ENCODE data around the gene IFI30. TPM values are rescaled to one million over a fixed set of nuclear protein-coding genes. Genes with fewer than 3 reads are reported as not detected.

IFI30 gene
- total RNA-seq, 1 donor from 2014 or later: not detected

DNA sequence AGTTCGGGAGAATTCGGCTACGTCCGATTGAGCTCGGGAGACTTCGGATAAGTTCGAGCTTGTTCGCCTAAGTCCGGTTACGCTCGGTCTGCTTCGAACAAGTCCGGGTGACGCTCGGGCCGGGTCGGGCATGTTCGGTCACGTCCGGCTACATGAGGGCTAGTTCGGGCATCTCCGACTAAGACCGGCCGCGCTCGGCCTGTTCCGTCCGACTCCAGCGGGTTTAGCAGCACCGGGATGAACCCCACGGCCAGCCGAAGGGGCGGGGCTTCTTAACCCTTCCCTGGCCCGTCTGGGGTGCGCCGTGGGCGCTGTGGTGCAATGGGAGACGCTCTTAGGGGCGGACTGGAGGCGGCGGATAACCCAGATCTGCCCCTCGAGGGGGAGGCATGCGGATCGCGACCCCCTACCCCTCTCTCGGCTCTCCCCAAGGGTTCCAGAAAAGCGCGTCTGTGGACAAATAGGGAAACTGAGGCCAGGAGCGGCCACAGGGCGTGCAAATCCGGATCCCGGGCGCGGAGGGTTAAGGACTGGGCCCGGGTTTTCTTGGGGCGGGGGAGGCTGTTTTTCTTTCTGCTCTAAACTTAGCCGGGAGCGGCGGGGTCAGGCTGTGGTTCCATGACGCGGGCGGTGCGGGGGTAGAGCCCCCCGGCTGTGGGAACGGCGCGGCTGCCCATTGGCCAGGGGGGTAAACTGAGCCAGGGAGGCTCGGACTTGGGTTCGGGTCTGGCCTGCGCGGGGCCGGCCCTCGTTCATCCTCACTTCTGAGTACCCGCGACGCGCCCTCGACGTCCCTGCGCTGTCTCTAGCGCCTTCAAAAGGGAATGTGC, 51.1 kb downstream of the IFI30 start:
- Mint-ChIP-seq H3K9me3 (ENCODE audit: unreplicated experiment) (no peaks in the 10 kb centered on the region), H3K27ac (ENCODE audit: unreplicated experiment) (peak overlapping the region; percentile 76), H3K4me1 (ENCODE audit: unreplicated experiment) (peaks cover 19% of the 10 kb centered on the region), H3K36me3 (ENCODE audit: unreplicated experiment) (no peaks in the 10 kb centered on the region), H3K27me3 (ENCODE audit: unreplicated experiment) (peaks cover 12% of the 10 kb centered on the region), H3K4me3 (ENCODE audit: unreplicated experiment) (peak overlapping the region; percentile 79)
- TF ChIP-seq, protein P1, sequence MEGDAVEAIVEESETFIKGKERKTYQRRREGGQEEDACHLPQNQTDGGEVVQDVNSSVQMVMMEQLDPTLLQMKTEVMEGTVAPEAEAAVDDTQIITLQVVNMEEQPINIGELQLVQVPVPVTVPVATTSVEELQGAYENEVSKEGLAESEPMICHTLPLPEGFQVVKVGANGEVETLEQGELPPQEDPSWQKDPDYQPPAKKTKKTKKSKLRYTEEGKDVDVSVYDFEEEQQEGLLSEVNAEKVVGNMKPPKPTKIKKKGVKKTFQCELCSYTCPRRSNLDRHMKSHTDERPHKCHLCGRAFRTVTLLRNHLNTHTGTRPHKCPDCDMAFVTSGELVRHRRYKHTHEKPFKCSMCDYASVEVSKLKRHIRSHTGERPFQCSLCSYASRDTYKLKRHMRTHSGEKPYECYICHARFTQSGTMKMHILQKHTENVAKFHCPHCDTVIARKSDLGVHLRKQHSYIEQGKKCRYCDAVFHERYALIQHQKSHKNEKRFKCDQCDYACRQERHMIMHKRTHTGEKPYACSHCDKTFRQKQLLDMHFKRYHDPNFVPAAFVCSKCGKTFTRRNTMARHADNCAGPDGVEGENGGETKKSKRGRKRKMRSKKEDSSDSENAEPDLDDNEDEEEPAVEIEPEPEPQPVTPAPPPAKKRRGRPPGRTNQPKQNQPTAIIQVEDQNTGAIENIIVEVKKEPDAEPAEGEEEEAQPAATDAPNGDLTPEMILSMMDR (IDR thresholded peaks at IDR 0.05): no peak
- peak; percentile 100 for DNase-seq (ENCODE audit: extremely low spot score, unreplicated experiment)

- DNase-seq (ENCODE audit: extremely low spot score, unreplicated experiment): no peak
- TF ChIP-seq, protein P1 (IDR thresholded peaks at IDR 0.05): no peak
- Mint-ChIP-seq H3K36me3 (ENCODE audit: unreplicated experiment) (no peaks in the 10 kb centered on the region), H3K4me1 (ENCODE audit: unreplicated experiment) (peaks cover 19% of the 10 kb centered on the region), H3K4me3 (ENCODE audit: unreplicated experiment) (peak overlapping the region; percentile 79), H3K27me3 (ENCODE audit: unreplicated experiment) (peaks cover 9% of the 10 kb centered on the region), H3K9me3 (ENCODE audit: unreplicated experiment) (no peaks in the 10 kb centered on the region), H3K27ac (ENCODE audit: unreplicated experiment) (peak overlapping the region; percentile 76)
Observed at GRCh38 chr19:18225355-18225701, 51.7 kb downstream of the IFI30 start.

- H3K36me3 Mint-ChIP-seq (ENCODE audit: unreplicated experiment): no peaks in the 10 kb centered on the region
- peak within 1 kb of the TSS; percentile 79 for H3K4me3 Mint-ChIP-seq (ENCODE audit: unreplicated experiment)
- TF ChIP-seq, protein P1 (IDR thresholded peaks at IDR 0.05): no peak
- H3K9me3 Mint-ChIP-seq (ENCODE audit: unreplicated experiment): no peaks in the 10 kb centered on the region
- no peak for DNase-seq (ENCODE audit: extremely low spot score, unreplicated experiment)
- peak within 1 kb of the TSS; percentile 76 for H3K27ac Mint-ChIP-seq (ENCODE audit: unreplicated experiment)
- H3K27me3 Mint-ChIP-seq (ENCODE audit: unreplicated experiment): peaks cover 5% of the 10 kb centered on the region
- H3K4me1 Mint-ChIP-seq (ENCODE audit: unreplicated experiment): peaks cover 23% of the 10 kb centered on the region
Observed at GRCh38 chr19:18225702-18226468, 52.3 kb downstream of the IFI30 start, which contains the start of gene PDE4C. TSS of gene PDE4C (minus strand) at chr19:18226438. CDS start at chr19:18226415, 23 bp downstream.

- Mint-ChIP-seq H3K9me3 (ENCODE audit: unreplicated experiment) (no peaks in the 10 kb centered on the region), H3K27ac (ENCODE audit: unreplicated experiment) (no peak overlapping the region), H3K4me3 (ENCODE audit: unreplicated experiment) (no peak overlapping the region), H3K27me3 (ENCODE audit: unreplicated experiment) (peaks cover 2% of the 10 kb centered on the region), H3K4me1 (ENCODE audit: unreplicated experiment) (peaks cover 32% of the 10 kb centered on the region), H3K36me3 (ENCODE audit: unreplicated experiment) (no peaks in the 10 kb centered on the region)
- TF ChIP-seq, protein P1 (IDR thresholded peaks at IDR 0.05): no peak
- DNase-seq (ENCODE audit: extremely low spot score, unreplicated experiment): no peak
Observed at GRCh38 chr19:18226956-18227780, 53.6 kb downstream of the IFI30 start.

Other genes with a start within 250 kb of the IFI30 start
- gene CCDC124, start 240.8 kb upstream of the IFI30 start, total RNA-seq: 81.9 and 84.9 TPM in 2 replicates
- gene KCNN1, start 206.7 kb upstream of the IFI30 start, total RNA-seq: not detected in 2 replicates
- gene ARRDC2, start 165.6 kb upstream of the IFI30 start, total RNA-seq: 15.4 and 19.8 TPM in 2 replicates
- gene IL12RB1, start 86.9 kb upstream of the IFI30 start, total RNA-seq: 0.50 and 0.51 TPM in 2 replicates
- 7.6 and 8.0 TPM in 2 replicates for gene MAST3, start 76.0 kb upstream of the IFI30 start, total RNA-seq
- 67.2 and 68.1 TPM in 2 replicates for gene PIK3R2, start 20.6 kb upstream of the IFI30 start, total RNA-seq
- gene MPV17L2, start 19.4 kb downstream of the IFI30 start, total RNA-seq: 11.6 and 12.7 TPM in 2 replicates
- gene RAB3A, start 30.2 kb downstream of the IFI30 start, total RNA-seq: 2.9 and 3.2 TPM in 2 replicates
- 0.21 TPM in 1 of 2 replicates, not detected in the other for gene PDE4C, start 52.6 kb downstream of the IFI30 start, total RNA-seq
- 6.9 and 10.4 TPM in 2 replicates for gene IQCN, start 100.6 kb downstream of the IFI30 start, total RNA-seq
- 203 and 241 TPM in 2 replicates for gene JUND, start 107.8 kb downstream of the IFI30 start, total RNA-seq
- gene LSM4, start 149.3 kb downstream of the IFI30 start, total RNA-seq: 92.1 and 98.1 TPM in 2 replicates
- 36.1 and 38.5 TPM in 2 replicates for gene PGPEP1, start 166.8 kb downstream of the IFI30 start, total RNA-seq
- gene GDF15, start 212.3 kb downstream of the IFI30 start, total RNA-seq: 41.9 and 47.9 TPM in 2 replicates
- gene LRRC25, start 223.8 kb downstream of the IFI30 start, total RNA-seq: 0.16 TPM in 1 of 2 replicates, not detected in the other
- gene SSBP4, start 245.6 kb downstream of the IFI30 start, total RNA-seq: 82.9 and 102 TPM in 2 replicates